ENCODE measurements around the gene BOD1. TPM values are rescaled to one million over a fixed set of nuclear protein-coding genes. Genes with fewer than 3 reads are reported as not detected.

BOD1 gene
- total RNA-seq, 1 donor from 2014 or later, result 70.9 TPM

GRCh38 chr5:173598686-173599085, 17.8 kb downstream of the BOD1 start:
- H3K27ac Mint-ChIP-seq (ENCODE audit: unreplicated experiment), result no peak overlapping the region
- TF ChIP-seq CTCF (IDR thresholded peaks at IDR 0.05), result no peak
- no peak for DNase-seq (ENCODE audit: low spot score)

DNA sequence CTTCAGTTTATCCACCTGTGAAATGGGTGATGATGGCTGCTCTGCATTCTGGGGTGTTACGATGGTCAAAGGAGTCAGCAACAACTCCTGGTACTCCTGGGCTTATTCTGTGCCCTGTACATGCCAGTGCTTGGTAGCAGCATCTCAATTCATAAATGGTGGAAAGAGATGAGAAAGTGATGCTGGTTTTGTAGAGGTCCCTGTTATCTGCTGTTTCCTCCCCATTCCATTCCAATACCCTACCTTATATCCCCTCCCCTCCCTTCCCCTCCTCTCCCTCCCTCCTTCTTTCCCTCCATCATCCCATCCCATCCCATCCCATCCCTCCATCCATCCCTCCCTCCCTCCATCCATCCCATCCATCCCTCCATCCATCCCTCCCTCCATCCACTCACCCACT, 19.1 kb downstream of the BOD1 start:
- Mint-ChIP-seq H3K27ac (ENCODE audit: unreplicated experiment) (peak overlapping the region; percentile 43), H3K9me3 (ENCODE audit: low read depth) (peaks cover 11% of the 10 kb centered on the region), H3K4me1 (ENCODE audit: low read depth) (peaks cover 16% of the 10 kb centered on the region), H3K27me3 (ENCODE audit: low read depth) (no peaks in the 10 kb centered on the region), H3K4me3 (ENCODE audit: unreplicated experiment) (no peak overlapping the region), H3K36me3 (ENCODE audit: low read depth) (peaks cover 17% of the 10 kb centered on the region)
- no peak for TF ChIP-seq CTCF (IDR thresholded peaks at IDR 0.05)
- DNase-seq (ENCODE audit: low spot score), result no peak

More at GRCh38 chr5:173598686-173599085, 17.8 kb downstream of the BOD1 start:
- Mint-ChIP-seq H3K36me3 (ENCODE audit: low read depth) (peaks cover 15% of the 10 kb centered on the region), H3K9me3 (ENCODE audit: low read depth) (peaks cover 6% of the 10 kb centered on the region), H3K4me3 (ENCODE audit: unreplicated experiment) (no peak overlapping the region), H3K4me1 (ENCODE audit: low read depth) (peaks cover 20% of the 10 kb centered on the region), H3K27me3 (ENCODE audit: low read depth) (no peaks in the 10 kb centered on the region)

GRCh38 chr5:173595841-173596240, 20.6 kb downstream of the BOD1 start:
- H3K27ac Mint-ChIP-seq (ENCODE audit: unreplicated experiment), result no peak overlapping the region
- no peak for TF ChIP-seq CTCF (IDR thresholded peaks at IDR 0.05)
- no peak for DNase-seq (ENCODE audit: low spot score)
- H3K27me3 Mint-ChIP-seq (ENCODE audit: low read depth), result no peaks in the 10 kb centered on the region
- peaks cover 16% of the 10 kb centered on the region for H3K9me3 Mint-ChIP-seq (ENCODE audit: low read depth)
- H3K4me1 Mint-ChIP-seq (ENCODE audit: low read depth), result peaks cover 25% of the 10 kb centered on the region
- H3K36me3 Mint-ChIP-seq (ENCODE audit: low read depth), result peaks cover 22% of the 10 kb centered on the region
- H3K4me3 Mint-ChIP-seq (ENCODE audit: unreplicated experiment), result no peak overlapping the region

DNA sequence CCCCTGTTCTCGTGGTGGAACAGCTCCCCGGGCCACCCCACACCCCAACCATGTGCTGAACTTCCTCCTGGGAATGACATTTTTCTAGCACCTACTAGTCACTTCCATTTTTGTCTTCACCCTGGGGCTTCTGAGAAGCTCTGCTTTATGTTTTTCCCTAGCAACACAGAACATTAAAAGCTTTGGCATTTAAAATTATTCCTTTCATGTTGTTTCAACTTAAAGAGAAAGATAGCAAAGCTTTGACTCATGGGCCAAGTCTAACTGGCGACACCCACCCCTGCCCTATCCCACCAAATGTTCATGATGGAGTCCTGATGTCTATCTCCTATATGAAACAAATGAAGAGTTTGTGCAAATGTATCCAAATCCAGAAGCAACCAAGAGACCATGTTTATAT, 22.4 kb downstream of the BOD1 start:
- no peaks in the 10 kb centered on the region for H3K27me3 Mint-ChIP-seq (ENCODE audit: low read depth)
- peak overlapping the region; percentile 76 for H3K27ac Mint-ChIP-seq (ENCODE audit: unreplicated experiment)
- peaks cover 37% of the 10 kb centered on the region for H3K4me1 Mint-ChIP-seq (ENCODE audit: low read depth)
- DNase-seq (ENCODE audit: low spot score), result no peak
- peaks cover 16% of the 10 kb centered on the region for H3K9me3 Mint-ChIP-seq (ENCODE audit: low read depth)
- no peak for TF ChIP-seq CTCF (IDR thresholded peaks at IDR 0.05)
- H3K4me3 Mint-ChIP-seq (ENCODE audit: unreplicated experiment), result no peak overlapping the region
- H3K36me3 Mint-ChIP-seq (ENCODE audit: low read depth), result peaks cover 16% of the 10 kb centered on the region

DNA sequence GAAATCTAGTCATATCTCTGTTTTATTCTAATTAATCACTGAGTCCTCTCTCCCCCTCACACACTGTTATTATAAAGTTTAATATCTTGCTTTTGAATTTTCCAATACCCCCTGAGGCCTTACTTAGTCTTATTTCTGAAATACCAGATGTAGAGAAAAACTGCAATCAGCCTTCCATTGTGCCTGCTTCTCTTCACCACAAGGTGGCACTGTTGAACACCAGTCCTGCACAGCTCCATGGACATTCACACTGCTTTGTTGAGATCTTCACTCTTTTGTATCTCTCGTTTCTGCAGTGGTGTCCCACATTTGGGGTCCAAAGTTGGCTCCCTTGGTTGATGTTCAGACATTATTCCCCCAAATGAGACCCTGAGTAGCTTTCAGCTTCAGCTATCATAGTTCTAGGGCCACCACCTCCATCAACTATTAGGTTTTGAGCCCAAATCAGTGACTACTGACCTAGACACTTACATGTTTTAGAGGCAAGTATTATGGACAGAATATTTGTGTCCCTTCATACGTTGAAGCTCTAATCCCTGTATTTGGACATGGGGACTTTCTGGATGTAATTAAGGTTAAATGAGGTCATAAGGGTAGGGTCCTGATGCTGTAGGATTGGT, 24.3 kb downstream of the BOD1 start:
- no peak for DNase-seq (ENCODE audit: low spot score)
- Mint-ChIP-seq H3K27me3 (ENCODE audit: low read depth) (no peaks in the 10 kb centered on the region), H3K9me3 (ENCODE audit: low read depth) (peaks cover 30% of the 10 kb centered on the region), H3K4me3 (ENCODE audit: unreplicated experiment) (no peak overlapping the region), H3K4me1 (ENCODE audit: low read depth) (peaks cover 37% of the 10 kb centered on the region), H3K27ac (ENCODE audit: unreplicated experiment) (no peak overlapping the region), H3K36me3 (ENCODE audit: low read depth) (peaks cover 14% of the 10 kb centered on the region)
- peak; percentile 71 for TF ChIP-seq CTCF (IDR thresholded peaks at IDR 0.05)
